HG02763 (cell line): Measurements from ENCODE around the gene PDGFA.

Experiments used
- ATAC-seq: cut with Tn5 transposase; IDR thresholded peaks from one replicate; pipeline ENCODE4 v1.9.1; 2021; ENCODE audit warnings: mild to moderate bottlenecking, moderate library complexity; ENCODE audit not compliant: unreplicated experiment

Gene PDGFA

DNA sequence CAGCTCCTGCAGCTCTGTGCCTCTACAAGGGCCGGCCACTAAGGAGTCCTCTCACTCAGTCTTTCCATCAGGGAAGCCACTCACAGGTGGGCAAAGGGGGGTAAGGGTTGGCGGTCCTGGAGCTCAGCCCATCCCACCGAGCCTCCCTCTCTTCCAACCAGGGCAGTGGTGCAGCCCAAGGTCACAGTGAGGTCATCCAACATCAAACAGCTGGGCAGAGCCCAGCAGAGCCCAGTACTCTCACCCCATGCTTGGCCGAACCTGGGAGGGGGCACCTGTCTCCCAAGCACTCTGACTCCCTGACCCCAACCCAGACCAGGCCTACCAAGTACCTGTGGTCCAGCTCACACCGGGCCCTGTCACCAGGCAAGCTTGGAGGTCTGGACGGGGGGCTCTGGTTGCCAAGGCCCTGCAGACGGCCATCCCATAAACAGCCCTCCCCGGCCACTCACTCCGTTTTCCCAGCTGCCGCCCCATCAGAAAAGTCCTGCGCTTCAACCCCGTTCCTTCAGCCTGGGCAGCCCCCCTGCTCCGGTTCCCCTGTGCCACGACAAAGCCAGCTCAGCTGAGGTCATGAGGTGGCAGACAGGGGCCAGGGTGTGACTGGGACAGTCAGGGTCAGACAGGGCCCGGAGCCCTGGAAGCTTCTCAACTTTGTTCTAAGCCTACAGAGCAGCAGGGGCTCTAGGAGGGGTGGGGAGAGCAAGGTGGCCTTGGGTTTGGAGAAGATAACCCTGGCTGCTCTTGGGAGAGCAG lies 27.5 kb downstream of the PDGFA start:
- ATAC-seq: no peak

DNA sequence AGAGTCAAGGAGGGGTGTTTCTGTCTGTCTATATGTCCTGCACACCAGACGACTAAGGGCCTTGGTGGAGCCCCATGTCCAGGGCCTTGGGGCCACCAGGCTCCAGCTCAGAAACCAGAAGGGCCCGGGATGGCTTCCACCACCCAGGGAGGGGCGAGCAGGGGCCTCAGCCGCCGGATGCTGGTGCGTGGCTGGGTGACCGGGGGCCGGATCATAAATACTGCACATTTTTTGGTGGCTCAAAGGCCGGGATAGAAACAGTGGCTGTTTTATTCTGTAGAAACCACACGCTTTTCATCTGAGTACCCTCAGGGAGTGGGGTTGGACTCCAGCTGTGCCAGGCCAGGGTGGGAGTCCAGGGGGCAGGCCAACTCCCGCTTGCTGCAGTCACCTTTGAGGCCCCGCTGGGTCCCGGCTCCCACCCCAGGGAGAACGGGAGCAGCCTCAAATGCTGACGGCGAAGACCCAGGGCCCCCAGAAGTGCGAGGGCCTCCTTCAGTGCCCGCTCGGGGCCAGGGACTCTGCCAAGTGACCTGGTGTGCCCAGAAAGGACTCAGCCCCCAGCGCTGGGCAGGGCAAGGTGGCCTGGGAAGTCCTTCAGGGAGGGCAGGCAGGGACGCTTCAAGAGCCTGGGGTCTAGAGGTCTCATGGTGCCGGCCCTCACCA lies 28.2 kb downstream of the PDGFA start:
- ATAC-seq: no peak

DNA sequence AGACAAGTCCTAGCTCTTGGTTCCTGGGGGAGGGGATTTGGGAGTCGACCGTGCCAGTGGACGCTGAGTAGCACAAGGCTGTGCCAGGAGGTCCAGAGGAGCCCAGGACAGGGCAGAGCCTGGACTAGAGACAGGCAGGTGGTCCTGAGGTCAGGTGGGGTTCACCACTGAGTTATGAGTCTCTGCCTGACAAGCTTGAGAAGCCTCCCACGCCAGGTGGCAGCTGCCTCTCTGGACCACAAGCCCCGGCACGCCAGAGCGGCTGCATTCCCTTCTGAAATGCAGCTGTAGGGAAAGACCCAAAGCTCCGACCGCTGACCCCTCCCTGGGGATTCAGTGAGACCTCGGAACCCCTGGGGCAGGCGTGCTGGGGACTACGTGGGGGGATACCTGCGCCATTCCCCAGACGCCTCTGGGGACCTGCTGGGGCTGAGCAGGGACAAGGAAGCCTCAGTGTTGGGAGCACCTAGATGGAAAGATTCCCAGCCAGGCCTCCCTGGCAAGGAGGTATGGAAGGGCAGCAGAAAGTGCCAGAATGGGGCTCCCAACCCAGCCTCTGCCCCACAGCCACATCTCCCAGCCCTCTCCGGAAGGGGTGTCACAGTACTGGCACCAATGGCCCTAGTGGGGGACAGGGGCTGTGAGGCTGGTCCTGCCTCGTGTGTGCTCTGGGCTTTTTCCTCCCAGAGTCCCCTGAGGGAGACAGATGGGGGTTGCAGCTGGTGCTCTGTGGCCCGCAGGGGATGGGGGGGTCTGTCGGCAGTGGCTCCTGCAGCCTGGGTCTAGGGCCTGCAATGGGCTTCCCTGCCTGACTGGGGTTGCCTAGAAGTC lies 29.0 kb downstream of the PDGFA start:
- no peak for ATAC-seq

DNA sequence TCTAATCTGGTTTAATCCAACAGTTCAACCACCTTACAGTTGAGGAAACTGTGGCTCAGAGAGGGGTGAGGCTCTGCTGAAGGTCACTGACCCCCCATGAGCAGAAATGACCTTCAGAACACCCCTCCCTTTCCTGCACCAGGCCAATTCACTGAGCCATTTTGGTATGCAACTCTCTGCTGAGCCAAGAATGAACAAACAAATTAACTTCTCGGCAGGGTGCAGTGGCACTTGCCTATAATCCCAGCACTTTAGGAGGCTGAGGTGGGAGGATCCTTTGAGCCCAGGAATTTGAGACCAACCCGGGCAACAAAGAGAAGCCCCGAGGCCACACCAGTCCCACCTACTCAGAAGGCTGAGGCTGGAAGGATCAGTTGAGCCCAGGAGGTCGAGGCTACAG lies 29.8 kb downstream of the PDGFA start:
- no peak for ATAC-seq

DNA sequence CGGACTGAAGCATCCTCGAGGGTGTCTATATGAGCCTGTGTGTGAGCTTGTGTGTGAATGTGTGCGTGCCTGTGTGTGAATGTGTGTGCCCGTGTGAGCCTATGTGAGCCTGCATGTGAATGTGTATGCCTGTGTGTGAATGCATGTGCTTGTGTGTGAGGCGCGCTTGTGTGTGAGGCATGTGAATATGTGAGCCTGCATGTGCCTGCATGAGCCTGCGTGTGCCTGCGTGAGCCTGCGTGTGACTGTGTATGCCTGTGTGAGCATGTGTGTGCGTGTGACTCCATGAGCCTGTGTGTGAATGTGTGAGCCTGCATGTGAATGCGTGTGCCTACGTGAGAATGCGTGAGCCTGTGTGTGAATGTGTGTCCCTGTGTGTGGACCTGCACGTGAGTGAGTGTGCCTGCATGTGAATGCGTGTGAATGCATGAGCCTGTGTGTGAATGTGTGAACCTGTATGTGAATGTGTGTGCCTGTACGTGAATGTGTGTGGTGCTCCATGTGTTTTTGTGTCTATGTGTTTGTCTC lies 33.4 kb downstream of the PDGFA start:
- ATAC-seq: no peak

DNA sequence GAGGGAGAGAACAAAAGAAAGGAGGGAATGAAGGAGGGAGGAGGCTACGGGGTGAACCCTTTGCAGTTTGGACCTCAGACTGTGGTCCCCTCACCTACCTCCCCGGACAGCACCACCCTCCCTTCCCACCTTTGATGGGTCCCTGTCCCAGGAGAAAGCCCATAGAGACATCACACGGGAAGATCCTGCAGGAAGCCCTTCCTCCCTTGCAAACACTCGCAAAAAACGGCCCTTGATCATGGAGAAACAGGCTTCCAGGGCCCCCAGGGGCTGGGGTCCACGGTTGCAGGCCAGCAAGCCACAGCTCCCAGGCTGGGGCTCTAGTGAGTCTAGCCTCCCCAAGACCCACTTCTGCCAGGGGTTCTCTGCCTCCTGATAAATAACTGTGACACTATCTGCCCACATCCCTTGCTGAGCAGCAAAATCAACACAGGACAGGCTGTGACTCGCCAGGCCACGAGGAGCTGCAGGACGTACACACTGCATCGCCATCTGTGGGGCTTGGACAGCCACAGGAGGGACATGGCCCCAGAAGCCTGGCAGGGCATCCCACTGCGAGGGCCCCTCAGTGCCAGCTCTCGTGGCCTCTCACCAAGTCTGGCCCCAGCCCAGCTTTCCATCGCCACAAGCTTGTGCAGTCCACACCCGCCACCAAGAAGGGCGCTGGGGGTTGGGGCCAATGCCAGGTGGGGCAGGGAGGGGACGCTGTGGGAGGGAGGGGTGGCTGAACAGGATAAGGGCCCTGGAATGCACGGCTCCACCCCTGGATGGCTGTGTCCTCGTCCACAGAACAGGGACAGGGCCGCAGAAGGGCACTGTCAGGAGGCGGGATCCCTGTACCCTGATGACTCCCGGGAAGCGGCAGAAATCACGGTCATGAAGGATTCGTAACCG lies 34.2 kb downstream of the PDGFA start:
- no peak for ATAC-seq

DNA sequence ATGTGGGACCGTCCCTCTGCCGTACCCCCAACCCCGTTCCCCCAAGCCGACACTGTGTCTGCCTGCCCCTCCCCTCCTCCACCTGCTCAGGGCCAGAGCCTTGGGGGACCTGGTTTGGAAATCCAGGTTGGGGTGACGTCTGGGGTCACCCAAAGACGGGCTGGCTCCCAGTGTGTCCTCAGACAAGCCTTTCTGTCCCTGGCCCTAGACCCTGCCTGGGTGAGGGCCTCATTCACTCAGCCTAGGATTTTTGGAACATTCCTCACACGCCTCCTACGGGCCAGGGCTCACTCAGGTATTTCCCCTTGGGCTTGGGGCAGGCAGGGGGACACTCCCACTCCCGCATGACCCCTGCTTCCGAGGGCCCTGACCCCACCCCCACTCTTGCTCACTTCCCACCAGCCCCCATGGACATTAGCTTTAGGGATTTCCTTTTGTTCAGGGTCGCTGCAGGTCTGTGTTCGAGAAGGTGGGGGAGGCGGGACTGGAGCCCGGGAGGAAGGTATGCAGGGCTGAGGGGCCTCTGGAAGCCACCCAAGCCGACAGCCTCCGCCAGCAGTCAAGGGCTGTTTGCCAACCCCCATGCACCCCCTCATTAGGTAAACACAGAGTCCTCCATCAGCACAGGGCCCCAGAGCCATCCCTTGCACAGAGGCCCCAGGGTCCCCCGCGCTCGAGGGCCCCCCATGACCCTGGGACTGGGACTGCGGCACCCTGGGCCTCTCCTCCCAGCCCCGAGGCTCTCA lies 35.1 kb downstream of the PDGFA start:
- no peak for ATAC-seq

DNA sequence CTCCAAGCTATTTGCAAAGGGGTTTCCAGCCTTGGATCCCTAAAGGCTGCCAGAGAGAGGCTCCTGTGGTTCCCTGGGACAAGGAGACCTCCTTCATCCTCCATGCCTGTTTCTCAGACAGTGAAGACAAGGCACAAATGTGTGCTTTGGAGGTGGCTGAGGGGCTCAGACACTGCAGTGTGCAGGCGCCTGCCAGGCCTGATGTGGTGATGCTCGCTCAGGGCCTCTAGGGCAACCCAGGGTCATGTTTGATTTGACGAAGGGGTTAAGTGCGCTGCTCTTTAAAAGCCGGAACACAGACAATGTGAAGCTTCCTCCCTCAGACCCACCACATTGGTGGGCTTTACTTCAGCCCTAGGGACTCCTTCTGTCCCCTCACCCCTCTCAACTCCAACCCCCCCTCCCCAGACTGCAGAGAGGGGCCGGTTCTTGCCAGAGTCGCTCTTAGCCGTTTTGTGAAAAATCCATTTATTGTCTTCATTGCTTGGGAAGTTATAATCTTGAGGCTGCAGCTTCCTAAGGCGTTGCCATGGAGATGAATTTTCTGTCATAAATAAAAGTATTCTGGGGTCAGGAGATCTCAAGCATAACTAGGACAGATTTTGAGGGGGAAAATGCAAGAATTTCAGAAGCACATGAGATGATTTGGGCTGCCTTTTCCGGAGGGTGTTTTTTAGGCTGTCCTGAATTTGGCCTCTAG lies 35.8 kb downstream of the PDGFA start:
- ATAC-seq: no peak

DNA sequence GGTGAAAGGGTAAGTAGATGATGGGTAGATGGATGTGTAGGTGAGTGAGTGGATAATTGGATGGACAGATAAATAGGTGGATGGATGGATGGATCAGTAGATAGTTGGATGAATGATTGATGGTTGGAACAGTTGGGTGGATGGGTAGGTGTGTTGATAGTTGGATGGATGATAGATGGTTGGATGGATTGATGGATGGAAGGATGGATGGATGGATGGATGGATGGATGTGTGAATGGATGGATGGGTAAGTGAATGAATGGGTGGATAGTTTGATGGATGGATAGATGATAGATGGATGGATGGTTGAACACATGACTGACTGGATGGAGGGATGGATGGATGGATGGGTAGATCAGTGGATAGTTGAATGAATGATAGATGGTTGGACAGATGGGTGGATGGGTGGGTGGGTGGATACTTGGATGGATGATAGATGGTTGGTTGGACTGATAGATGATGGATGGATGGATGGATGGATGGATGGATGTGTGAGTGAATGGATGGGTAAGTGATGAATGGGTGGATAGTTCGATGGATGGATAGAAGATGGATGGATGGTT lies 37.0 kb downstream of the PDGFA start:
- ATAC-seq: no peak

DNA sequence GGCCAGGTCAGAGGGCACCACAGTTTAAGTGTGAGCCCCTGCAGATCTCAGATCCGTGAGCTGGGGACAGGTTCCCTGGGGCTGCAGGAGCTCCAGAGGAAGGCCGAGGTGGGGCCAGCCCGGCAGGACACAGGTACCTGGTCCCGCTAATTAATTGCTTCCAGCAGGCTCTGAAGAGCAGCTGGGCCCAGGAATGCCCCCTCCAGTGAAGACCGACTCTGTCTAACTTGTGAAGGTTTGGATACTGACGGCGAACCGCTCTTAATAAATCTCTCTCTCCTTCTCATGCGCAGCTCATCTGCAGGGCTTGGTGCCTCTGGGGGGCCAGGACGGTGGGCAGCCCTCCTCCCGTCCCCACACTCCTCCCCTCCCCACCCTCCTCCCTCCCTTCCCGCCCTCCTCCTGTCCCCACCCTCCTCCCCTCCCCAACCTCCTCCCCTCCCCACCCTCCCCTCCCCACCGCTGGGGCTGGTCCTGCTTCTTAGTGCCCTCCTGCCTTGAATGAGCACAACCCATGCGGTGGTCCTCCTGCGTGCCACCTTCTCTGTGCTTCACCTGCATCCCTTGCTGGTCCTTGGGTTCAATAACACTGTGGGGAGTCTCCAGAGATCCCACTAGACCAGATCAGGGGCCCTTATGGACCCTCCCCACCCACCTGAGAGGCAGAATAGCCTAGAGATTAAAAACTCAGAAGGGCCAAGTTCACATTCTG lies 38.3 kb downstream of the PDGFA start:
- ATAC-seq: no peak

DNA sequence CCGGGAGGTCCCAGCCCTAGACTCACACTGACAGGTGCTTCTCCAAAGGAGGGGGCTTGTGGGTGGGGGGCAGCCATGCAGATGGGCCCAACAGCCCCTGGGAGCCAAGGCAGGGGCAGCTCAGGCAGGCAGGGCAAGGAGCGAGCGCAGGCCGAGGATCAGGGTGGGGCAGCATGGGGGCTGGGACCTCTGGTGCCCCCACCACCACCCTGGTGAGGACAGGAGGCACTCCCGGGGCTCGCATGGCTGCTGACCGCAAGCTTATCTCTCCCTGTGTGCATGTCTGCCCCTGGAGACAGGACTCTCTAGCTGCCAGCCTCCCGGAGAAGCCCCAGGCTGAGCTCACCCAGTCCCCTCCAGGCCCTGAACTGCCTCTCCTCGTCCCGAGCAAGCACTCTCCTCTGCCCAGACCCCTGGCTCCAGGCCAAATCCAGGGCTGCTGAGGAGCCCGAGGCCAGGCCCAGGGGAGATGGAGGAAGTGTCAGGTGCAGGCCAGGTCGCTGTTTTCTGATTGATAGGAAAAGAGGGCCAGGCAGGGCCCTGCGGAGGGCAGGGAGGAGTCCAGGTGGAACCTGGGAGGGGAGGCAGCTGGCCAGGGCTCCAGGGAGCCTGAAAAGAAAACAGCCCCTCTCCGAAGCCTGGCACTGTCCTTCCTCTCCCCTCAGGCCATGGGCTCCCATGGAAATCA lies 39.0 kb downstream of the PDGFA start:
- ATAC-seq: no peak

DNA sequence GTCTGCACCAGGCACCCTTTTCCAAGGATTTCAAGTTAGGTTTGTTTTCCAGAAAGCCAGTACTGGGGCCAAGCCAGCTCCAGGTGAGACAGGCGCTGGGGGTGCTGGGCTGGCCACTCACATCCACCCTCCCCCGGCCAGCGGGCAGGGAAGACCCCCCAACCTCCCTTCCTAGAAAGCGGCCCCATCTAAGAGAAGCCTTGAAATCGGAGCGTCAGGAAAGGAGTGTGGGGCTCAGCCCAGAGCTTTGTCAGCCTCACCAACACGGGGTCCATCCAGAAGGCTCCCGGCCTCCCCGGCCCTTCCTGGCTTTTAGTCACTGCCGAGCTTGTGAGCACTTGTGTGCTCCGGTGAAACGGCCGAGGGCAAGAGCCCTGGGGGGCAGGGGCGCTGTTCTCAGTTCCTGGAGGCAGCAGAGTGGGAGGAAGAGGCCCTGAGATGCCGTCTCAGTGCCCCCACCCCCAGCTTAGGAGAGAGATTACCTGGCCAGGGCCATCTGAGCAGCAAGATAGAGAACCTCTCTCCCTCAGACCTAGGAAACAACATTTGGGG lies 39.6 kb downstream of the PDGFA start:
- ATAC-seq: no peak

DNA sequence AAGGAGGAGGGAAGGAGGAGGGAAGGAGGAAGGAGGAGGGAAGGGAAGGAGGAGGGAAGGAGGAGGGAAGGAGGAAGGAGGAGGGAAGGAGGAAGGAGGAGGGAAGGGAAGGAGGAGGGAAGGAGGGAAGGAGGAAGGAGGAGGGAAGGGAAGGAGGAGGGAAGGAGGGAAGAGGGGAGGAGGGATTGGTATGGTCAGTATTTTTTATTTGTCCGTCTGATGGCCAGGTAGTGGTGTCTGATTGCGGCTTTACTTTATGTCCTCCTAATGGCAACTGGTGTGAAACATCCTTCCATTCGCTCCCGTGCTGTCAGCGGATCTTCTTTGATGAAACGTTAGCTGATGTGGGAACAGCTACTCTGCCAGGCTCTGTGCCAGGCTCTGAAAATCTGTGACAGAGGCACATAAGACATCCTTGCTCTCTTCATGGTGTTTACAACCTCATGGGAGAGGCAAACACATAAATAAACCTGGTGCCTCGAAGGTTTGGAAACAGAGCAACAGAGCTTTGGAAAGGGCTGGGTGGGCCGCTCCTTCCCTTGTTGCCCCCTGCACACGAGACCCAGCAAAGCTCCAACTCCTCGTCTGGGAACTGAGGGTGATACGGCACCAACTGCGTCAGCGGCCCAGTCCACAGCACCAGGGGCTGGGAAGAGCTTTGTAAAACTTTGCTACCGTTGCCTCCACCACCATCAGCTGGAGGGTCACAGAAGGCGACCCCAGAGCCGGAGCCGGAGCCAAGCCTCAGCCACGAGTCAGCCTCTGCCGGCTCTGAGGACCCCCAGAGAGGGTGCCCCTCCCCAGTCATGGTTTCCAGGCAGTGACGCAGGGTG lies 40.3 kb downstream of the PDGFA start:
- no peak for ATAC-seq

DNA sequence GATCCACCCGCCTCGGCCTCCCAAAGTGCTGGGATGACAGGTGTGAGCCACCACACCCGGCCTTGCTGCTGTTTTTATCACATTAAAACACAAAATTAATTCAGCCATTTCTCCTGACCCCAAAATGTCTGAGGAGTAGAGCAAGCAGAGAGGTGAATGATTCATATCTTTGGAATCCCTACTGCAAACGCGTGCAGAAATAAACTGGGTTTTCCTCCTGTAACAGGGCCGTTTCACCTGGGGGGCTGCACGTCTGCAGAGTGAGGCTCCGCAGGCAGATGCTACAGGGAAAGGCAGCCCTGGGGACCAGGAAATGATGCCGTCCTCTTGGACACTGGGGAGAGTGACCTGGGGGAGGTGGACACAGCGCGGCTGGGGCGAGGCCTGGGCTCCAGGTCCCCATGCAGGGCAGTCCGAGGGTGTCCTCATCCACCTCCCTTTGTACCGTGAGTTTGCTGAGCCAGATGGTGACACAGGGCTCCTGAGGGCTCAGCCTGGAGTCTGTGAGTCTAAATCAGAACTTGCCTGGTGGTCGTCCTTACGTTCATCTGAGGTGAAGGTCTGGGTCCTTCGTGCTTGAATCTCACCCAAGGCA lies 41.9 kb downstream of the PDGFA start:
- no peak for ATAC-seq

DNA sequence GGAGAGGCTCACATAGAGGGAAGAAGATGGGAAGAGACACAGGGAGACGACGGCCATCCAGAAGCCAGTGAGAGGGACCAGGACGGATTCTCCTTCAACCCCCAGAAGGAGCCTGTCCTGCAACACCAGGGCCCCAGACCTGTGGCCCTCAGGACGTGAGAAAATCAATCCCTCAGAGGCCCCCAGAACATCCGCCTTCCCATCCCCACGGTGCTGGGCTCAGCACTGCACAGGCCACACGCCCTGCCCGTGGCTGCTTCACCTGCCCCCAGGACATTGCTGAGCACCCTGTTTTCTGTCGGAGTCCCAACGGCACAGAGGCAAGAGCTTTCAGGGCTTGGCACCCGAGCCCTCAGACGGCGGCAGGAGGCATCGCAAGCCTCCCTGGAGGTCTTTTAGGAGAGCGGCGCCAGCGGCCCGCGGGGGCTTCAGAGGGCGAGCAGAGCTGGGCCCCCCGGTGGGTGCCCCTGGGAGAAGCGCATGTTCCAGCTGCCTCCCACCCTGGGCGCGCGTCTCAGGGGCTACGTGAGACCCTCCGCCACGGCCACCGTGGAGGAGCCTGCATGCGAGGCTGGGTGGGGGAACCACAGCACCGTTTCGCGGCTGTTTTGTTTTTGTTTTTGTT lies 42.8 kb downstream of the PDGFA start:
- no peak for ATAC-seq

DNA sequence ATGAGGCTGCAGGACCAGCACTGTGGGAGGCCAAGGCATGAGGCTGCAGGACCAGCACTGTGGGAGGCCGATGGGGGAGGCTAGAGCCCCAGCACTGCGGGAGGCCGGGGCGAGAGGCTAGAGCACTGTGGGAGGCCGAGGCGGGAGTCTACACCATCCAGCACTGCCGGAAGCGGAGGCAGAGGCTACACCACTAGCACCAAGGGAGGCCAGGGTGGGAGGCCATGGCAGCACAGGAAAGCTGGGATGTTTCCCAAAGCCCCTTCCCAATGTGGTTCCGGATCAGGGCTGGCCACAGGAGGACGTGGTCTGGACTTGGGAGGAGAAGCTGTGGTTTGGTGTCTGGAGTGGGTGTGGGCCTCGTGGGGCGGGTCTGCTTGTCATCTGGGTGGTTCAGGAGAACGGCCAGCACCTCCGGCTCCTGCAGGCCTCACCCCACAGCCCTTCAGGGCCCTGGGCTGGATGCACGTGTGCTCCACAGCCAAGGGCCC lies 43.6 kb downstream of the PDGFA start:
- no peak for ATAC-seq
